CD4-positive, alpha-beta memory T cell (primary cell): Measurements from ENCODE around the gene EEF1AKMT4. TPM values are rescaled to one million over a fixed set of nuclear protein-coding genes. Genes with fewer than 3 reads are reported as not detected.

ENCODE experiments used
- CTCF ChIA-PET: fragments of 350-600 bp; sonication (Branson Sonifier 250); formaldehyde crosslinking; loops from one replicate; lab custom pipeline; 2021; ENCODE audit warnings: inconsistent platforms; ENCODE audit not compliant: partially characterized antibody; lab: Charles Lee
- POLR2A ChIA-PET: fragments of 350-600 bp; sonication (Branson Sonifier 250); formaldehyde crosslinking; loops from one replicate; lab custom pipeline; 2021; ENCODE audit not compliant: partially characterized antibody; lab: Charles Lee
- DNase-seq, 5 donors: peaks; one replicate each; pipeline versions ENCODE4 v3.0.0 to v3.0.0-alpha.2; 2020 to 2022; ENCODE audit warnings: mixed read lengths in 1 of 5
- H3K27ac ChIP-seq: one replicate; pipeline ENCODE4 v1.7.0; 2013; ENCODE audit warnings: low read depth, low read length
- H3K27me3 ChIP-seq: 2 replicates; pipeline ENCODE4 v1.7.0; 2013; ENCODE audit warnings: mild to moderate bottlenecking, low read length, moderate library complexity; ENCODE audit not compliant: insufficient read depth
- H3K36me3 ChIP-seq: 2 replicates; pipeline ENCODE4 v1.7.0; 2013; ENCODE audit warnings: mild to moderate bottlenecking, low read length, moderate library complexity; ENCODE audit not compliant: insufficient read depth
- H3K4me1 ChIP-seq: 2 replicates; pipeline ENCODE4 v1.7.0; 2013; ENCODE audit warnings: mild to moderate bottlenecking, low read length, moderate library complexity; ENCODE audit not compliant: insufficient read depth
- H3K4me3 ChIP-seq, 2 donors: one replicate each; pipeline ENCODE4 v1.7.0; 2013; ENCODE audit warnings: low read length in 2 of 2, mild to moderate bottlenecking in 1 of 2
- H3K9me3 ChIP-seq, 2 donors: one replicate each; pipeline ENCODE4 v1.7.0; 2013; ENCODE audit warnings: low read length in 2 of 2, control low read depth in 1 of 2; ENCODE audit not compliant: control insufficient read depth in 1 of 2
- H3K27ac Mint-ChIP-seq, 7 donors: one replicate each; pipeline ENCODE4 v1.8.0; 2020 to 2021; ENCODE audit warnings: mixed read lengths in 7 of 7, mild to moderate bottlenecking in 6 of 7, inconsistent platforms in 3 of 7, moderate library complexity in 3 of 7
- H3K27me3 Mint-ChIP-seq, 2 donors: one replicate each; pipeline ENCODE4 v1.8.0; 2020 to 2021; ENCODE audit warnings: mixed read lengths in 2 of 2
- H3K36me3 Mint-ChIP-seq, 2 donors: one replicate each; pipeline ENCODE4 v1.8.0; 2020 to 2021; ENCODE audit warnings: mixed read lengths in 2 of 2, inconsistent platforms in 1 of 2, mild to moderate bottlenecking in 1 of 2
- H3K4me1 Mint-ChIP-seq, 4 donors: one replicate each; pipeline ENCODE4 v1.8.0; 2020 to 2021; ENCODE audit warnings: mixed read lengths in 4 of 4, mild to moderate bottlenecking in 1 of 4
- H3K4me3 Mint-ChIP-seq, 8 donors: one replicate each; pipeline ENCODE4 v1.8.0; 2020 to 2021; ENCODE audit warnings: mixed read lengths in 8 of 8, mild to moderate bottlenecking in 7 of 8, moderate library complexity in 6 of 8, inconsistent platforms in 3 of 8
- H3K9me3 Mint-ChIP-seq, 8 donors: one replicate each; pipeline ENCODE4 v1.8.0; 2020 to 2021; ENCODE audit warnings: mixed read lengths in 8 of 8, mild to moderate bottlenecking in 5 of 8, inconsistent platforms in 3 of 8, moderate library complexity in 1 of 8
- intact Hi-C: fragments of 100-400 bp; cut with micrococcal nuclease; formaldehyde crosslinking; loops from one replicate; pipeline ENCODE4 v1.15.1; 2023
- microRNA-seq: library from miRNA; unstranded; fragments of <30 nt; microRNA quantifications from one replicate; pipeline ENCODE4 v1.2.0, GENCODE V29; 2021; ENCODE audit warnings: borderline replicate concordance, borderline number of aligned reads, borderline microRNAs expressed, mixed read lengths
- polyA plus RNA-seq, 2 donors: library from polyadenylated mRNA; unstranded; fragments of 300-500 nt; fragmentation: Illumina TruSeq; gene quantifications; one replicate each; pipeline ENCODE4 v1.2.3, GENCODE V29; 2021
- total RNA-seq, 2 experiments: library from RNA; stranded (reverse); gene quantifications; one replicate each; pipeline ENCODE4 v1.2.3, GENCODE V29; 2021

Gene EEF1AKMT4
- total and polyA plus RNA-seq, 4 experiments from 2014 or later: 1.7 to 4.6 (median 2.9) TPM

- POLR2A ChIA-PET: no interaction called here
- DNase-seq: no peak
- peaks cover 53% of the 10 kb centered on the region for H3K36me3 ChIP-seq
Measured at GRCh38 chr3:184307915-184308314, 58.4 kb downstream of the EEF1AKMT4 start.

More at GRCh38 chr3:184307915-184308314, 58.4 kb downstream of the EEF1AKMT4 start:
- no peak overlapping the region for H3K27ac ChIP-seq
- peaks cover 52 to 61% of the 10 kb centered on the region in 2 donors for H3K36me3 Mint-ChIP-seq
- H3K4me3 ChIP-seq: no peak overlapping the region
- H3K27ac Mint-ChIP-seq: no peak overlapping the region
- no peaks in the 10 kb centered on the region for H3K4me1 ChIP-seq
- CTCF ChIA-PET: no interaction called here
- no peaks in the 10 kb centered on the region for H3K27me3 ChIP-seq
- H3K4me1 Mint-ChIP-seq: peaks cover 0 to 6% (median 2%) of the 10 kb centered on the region in 4 donors
- H3K9me3 ChIP-seq: no peaks in the 10 kb centered on the region
- no peaks in the 10 kb centered on the region for H3K27me3 Mint-ChIP-seq
- no peaks in the 10 kb centered on the region for H3K9me3 Mint-ChIP-seq
- H3K4me3 Mint-ChIP-seq: no peak overlapping the region
- intact Hi-C loops: no loop called here

Small RNA genes within 50 kb of the gene (microRNA-seq; reads per million reads assigned to microRNA genes)
- not detected for gene MIR1224

Other genes with a start within 250 kb of the EEF1AKMT4 start
- 10 to 100 TPM; 42.3 to 42.6 TPM for gene ABCC5, start 231.8 kb upstream of the EEF1AKMT4 start, total RNA-seq
- 10 to 100 TPM in 1 of 2 donors, 1 to 10 TPM in 1; 9.1 to 12.3 TPM for gene ABCC5, start 231.8 kb upstream of the EEF1AKMT4 start, polyA plus RNA-seq
- gene HTR3D, start 217.9 kb upstream of the EEF1AKMT4 start, total RNA-seq: not detected
- not detected for gene HTR3D, start 217.9 kb upstream of the EEF1AKMT4 start, polyA plus RNA-seq
- gene HTR3C, start 196.6 kb upstream of the EEF1AKMT4 start, total RNA-seq: not detected
- gene HTR3C, start 196.6 kb upstream of the EEF1AKMT4 start, polyA plus RNA-seq: not detected
- gene HTR3E, start 152.6 kb upstream of the EEF1AKMT4 start, total RNA-seq: not detected
- gene HTR3E, start 152.6 kb upstream of the EEF1AKMT4 start, polyA plus RNA-seq: not detected
- 10 to 100 TPM; 82.3 to 87.6 TPM for gene EIF2B5, start 114.3 kb upstream of the EEF1AKMT4 start, total RNA-seq
- 10 to 100 TPM; 59.6 to 69.4 TPM for gene EIF2B5, start 114.3 kb upstream of the EEF1AKMT4 start, polyA plus RNA-seq
- gene DVL3, start 94.3 kb upstream of the EEF1AKMT4 start, total RNA-seq: 10 to 100 TPM; 43.3 to 46.4 TPM
- 10 to 100 TPM in 1 of 2 donors, 1 to 10 TPM in 1; 3.0 to 14.1 TPM for gene DVL3, start 94.3 kb upstream of the EEF1AKMT4 start, polyA plus RNA-seq
- gene AP2M1, start 74.8 kb upstream of the EEF1AKMT4 start, total RNA-seq: 100 to 1,000 TPM; 206 to 208 TPM
- 100 to 1,000 TPM; 254 to 312 TPM for gene AP2M1, start 74.8 kb upstream of the EEF1AKMT4 start, polyA plus RNA-seq
- 100 to 1,000 TPM; 122 to 124 TPM for gene ABCF3, start 63.5 kb upstream of the EEF1AKMT4 start, total RNA-seq
- gene ABCF3, start 63.5 kb upstream of the EEF1AKMT4 start, polyA plus RNA-seq: 10 to 100 TPM; 32.0 to 55.1 TPM
- gene VWA5B2, start 20.1 kb upstream of the EEF1AKMT4 start, total RNA-seq: not detected
- gene VWA5B2, start 20.1 kb upstream of the EEF1AKMT4 start, polyA plus RNA-seq: under 1 TPM in 1 of 2 donors, not detected in 1; 0.38 TPM
- gene ALG3, start 710 bp upstream of the EEF1AKMT4 start, total RNA-seq: 10 to 100 TPM; 37.5 to 40.6 TPM
- gene ALG3, start 710 bp upstream of the EEF1AKMT4 start, polyA plus RNA-seq: 10 to 100 TPM; 56.5 to 67.8 TPM
- under 1 TPM in 1 of 2 experiments, not detected in 1; 0.25 TPM for gene CAMK2N2, start 11.9 kb downstream of the EEF1AKMT4 start, total RNA-seq
- gene CAMK2N2, start 11.9 kb downstream of the EEF1AKMT4 start, polyA plus RNA-seq: not detected
- gene ECE2, start 26.4 kb downstream of the EEF1AKMT4 start, total RNA-seq: not detected
- not detected for gene ECE2, start 26.4 kb downstream of the EEF1AKMT4 start, polyA plus RNA-seq
- gene PSMD2, start 49.6 kb downstream of the EEF1AKMT4 start, total RNA-seq: 100 to 1,000 TPM; 148 to 154 TPM
- gene PSMD2, start 49.6 kb downstream of the EEF1AKMT4 start, polyA plus RNA-seq: 100 to 1,000 TPM; 195 to 298 TPM
- 100 to 1,000 TPM; 236 to 246 TPM for gene EIF4G1, start 64.9 kb downstream of the EEF1AKMT4 start, total RNA-seq
- gene EIF4G1, start 64.9 kb downstream of the EEF1AKMT4 start, polyA plus RNA-seq: 10 to 100 TPM in 1 of 2 donors, 1 to 10 TPM in 1; 3.6 to 51.1 TPM
- gene FAM131A, start 87.9 kb downstream of the EEF1AKMT4 start, total RNA-seq: 1 to 10 TPM; 9.0 to 10.0 TPM
- 1 to 10 TPM; 1.1 to 1.6 TPM for gene FAM131A, start 87.9 kb downstream of the EEF1AKMT4 start, polyA plus RNA-seq
- gene CLCN2, start 111.9 kb downstream of the EEF1AKMT4 start, total RNA-seq: 1 to 10 TPM; 3.8 to 5.4 TPM
- under 1 TPM; 0.24 to 0.29 TPM for gene CLCN2, start 111.9 kb downstream of the EEF1AKMT4 start, polyA plus RNA-seq
- 10 to 100 TPM; 61.3 to 66.1 TPM for gene POLR2H, start 112.0 kb downstream of the EEF1AKMT4 start, total RNA-seq
- 10 to 100 TPM; 56.6 to 58.8 TPM for gene POLR2H, start 112.0 kb downstream of the EEF1AKMT4 start, polyA plus RNA-seq
- gene THPO, start 128.5 kb downstream of the EEF1AKMT4 start, total RNA-seq: not detected
- not detected for gene THPO, start 128.5 kb downstream of the EEF1AKMT4 start, polyA plus RNA-seq
- gene CHRD, start 130.4 kb downstream of the EEF1AKMT4 start, total RNA-seq: not detected
- gene CHRD, start 130.4 kb downstream of the EEF1AKMT4 start, polyA plus RNA-seq: not detected